ENCODE data around the gene CNPY1. TPM values are rescaled to one million over a fixed set of nuclear protein-coding genes. Genes with fewer than 3 reads are reported as not detected.
"Not testable (repeated sequence)": the region's sequence is repeated elsewhere in the genome, so short reads cannot be mapped to it uniquely, and the experiment has no call there.

Gene CNPY1
- not detected in 2 replicates for total RNA-seq (2021; fragmentation: NEBNext Ultra II Directional; extraction: Animal tissue kit (Norgen Biotek cat#: 25700))
- not detected in 2 replicates for polyA plus RNA-seq (2011; rRNA removed)
- polyA plus RNA-seq (2011; cell fraction: cytosol; rRNA removed) = not detected
- not detected for polyA plus RNA-seq (2011; cell fraction: nucleus; rRNA removed)
- polyA plus RNA-seq (2012, experiment 1 of 2) = not detected in 4 replicates
- not detected for polyA plus RNA-seq (2012, experiment 2 of 2)
- polyA plus RNA-seq (2013, experiment 1 of 2) = not detected
- not detected for polyA plus RNA-seq (2013, experiment 2 of 2)
- not detected in 2 replicates for polyA minus RNA-seq (2011; rRNA and poly(A)+ RNA removed)
- not detected for polyA minus RNA-seq (2011; cell fraction: cytosol; rRNA and poly(A)+ RNA removed)
- polyA minus RNA-seq (2011; cell fraction: nucleus; rRNA and poly(A)+ RNA removed) = 0.30 TPM
- long read RNA-seq, experiment 1 = 0 reads
- long read RNA-seq, experiment 2 = 0 reads

- H4K5ac ChIP-seq (ENCODE audit: insufficient read length, low read depth, low read length); H3K23me2 ChIP-seq (ENCODE audit: low read depth, low read length); H3K9me3 ChIP-seq (ENCODE audit: insufficient read depth in 2 of 2, low read depth in 1 of 2, low read length in 1 of 2); POLR2A ChIA-PET (ENCODE audit: partially characterized antibody); H3K4me3 ChIP-seq (ENCODE audit: extremely low read depth in 1 of 4, insufficient read depth in 2 of 4, low read depth in 3 of 4, low read length in 4 of 4); DNase-seq (ENCODE audit: low read depth in 1 of 2, low spot score in 2 of 2); H3K18ac ChIP-seq (ENCODE audit: extremely low read depth, low read length); H2BK5ac ChIP-seq (ENCODE audit: low read depth, low read length); H3K9ac ChIP-seq (replicated peaks in 1 of 4; ENCODE audit: extremely low read depth in 1 of 4, low read depth in 3 of 4, low read length in 3 of 4); H3K14ac ChIP-seq (ENCODE audit: insufficient read length); H3K23ac ChIP-seq (ENCODE audit: insufficient read length); H4K91ac ChIP-seq (replicated peaks; ENCODE audit: insufficient read length, low read length); H2BK120ac ChIP-seq (replicated peaks; ENCODE audit: low read depth, low read length); H3K4me1 ChIP-seq (replicated peaks in 1 of 4; ENCODE audit: control insufficient read depth in 3 of 4, insufficient read depth in 4 of 4, low read length in 3 of 4); H2BK15ac ChIP-seq (ENCODE audit: low read length); H3K79me1 ChIP-seq (ENCODE audit: low read depth, low read length); H4K8ac ChIP-seq (ENCODE audit: extremely low read depth, insufficient read depth, low read length); H2BK20ac ChIP-seq (ENCODE audit: low read length); H3K27ac ChIP-seq (ENCODE audit: low read depth, low read length); H3K36me3 ChIP-seq (ENCODE audit: control insufficient read depth in 2 of 4, insufficient read depth in 4 of 4, low read length in 3 of 4); FAIRE-seq; H2AK5ac ChIP-seq (ENCODE audit: low read depth, low read length); H3K4me2 ChIP-seq (ENCODE audit: insufficient read depth in 1 of 2, low read depth in 2 of 2, low read length in 2 of 2); H3K4ac ChIP-seq (replicated peaks; ENCODE audit: insufficient read length, low read depth, low read length); H2AFZ ChIP-seq (ENCODE audit: low read length); H3K56ac ChIP-seq (replicated peaks; ENCODE audit: insufficient read length, low read depth, low read length); H3K27me3 ChIP-seq (replicated peaks in 1 of 4; ENCODE audit: control insufficient read depth in 3 of 4, extremely low read depth in 1 of 4, insufficient read depth in 3 of 4, low read length in 3 of 4); H3K79me2 ChIP-seq (ENCODE audit: control insufficient read depth in 1 of 2, insufficient read depth in 2 of 2, low read length in 2 of 2); H4K20me1 ChIP-seq (replicated peaks in 1 of 2; ENCODE audit: control insufficient read depth in 1 of 2, insufficient read depth in 2 of 2, low read length in 2 of 2); H2BK12ac ChIP-seq (ENCODE audit: low read depth, low read length): not testable (repeated sequence)
- CTCF ChIA-PET (ENCODE audit: partially characterized antibody) = interaction anchor here (0.6 to 8.1 kb wide), 8 partner anchors 8 to 244 kb away, joined by 3 to 52 read pairs (median 4); no protein-coding TSS in a partner anchor
- WGBS, 2 experiments (ENCODE audit: extremely low coverage in 1 of 2, insufficient coverage in 1 of 2, insufficient read length in 1 of 2, insufficient replicate concordance in 2 of 2, low coverage in 1 of 2, low lambda C conversion rate in 2 of 2, missing lambda C conversion rate in 1 of 2) = 93% methylated on average over 1 of the region's 1 CpG; no CpG with 5 or more reads in 1 of the 2 experiments
These were observed at the start of gene CNPY1 for GRCh38 chr7:155546449-155546848. CNPY1 (minus strand) TSS chr7:155546559; CDS start chr7:155545929, 630 bp downstream.

Data from H1 (cell line).